ENCODE data around the gene FTMT. TPM values are rescaled to one million over a fixed set of nuclear protein-coding genes. Genes with fewer than 3 reads are reported as not detected.

FTMT gene
- total RNA-seq, 6 experiments from 2014 or later: not detected

- no peaks in the 10 kb centered on the region for H3K27me3 Mint-ChIP-seq (ENCODE audit: insufficient read depth)
- no peak overlapping the region for H3K27ac Mint-ChIP-seq
- H3K36me3 Mint-ChIP-seq (ENCODE audit: low read depth): no peaks in the 10 kb centered on the region
- no peak for TF ChIP-seq CTCF (IDR thresholded peaks at IDR 0.05)
- DNase-seq: no peak
- H3K9me3 Mint-ChIP-seq: no peaks in the 10 kb centered on the region
- H3K4me1 Mint-ChIP-seq (ENCODE audit: low read depth): no peaks in the 10 kb centered on the region
- H3K4me3 Mint-ChIP-seq: no peak overlapping the region
Observed at GRCh38 chr5:121867403-121867802, 15.7 kb downstream of the FTMT start.

GRCh38 chr5:121870489-121870888 is 18.8 kb downstream of the FTMT start:
- Mint-ChIP-seq H3K27me3 (ENCODE audit: insufficient read depth) (no peaks in the 10 kb centered on the region), H3K4me1 (ENCODE audit: low read depth) (no peaks in the 10 kb centered on the region), H3K27ac (no peak overlapping the region), H3K36me3 (ENCODE audit: low read depth) (no peaks in the 10 kb centered on the region), H3K9me3 (no peaks in the 10 kb centered on the region), H3K4me3 (no peak overlapping the region)
- no peak for TF ChIP-seq CTCF (IDR thresholded peaks at IDR 0.05)
- no peak for DNase-seq

GRCh38 chr5:121872856-121873255 is 21.2 kb downstream of the FTMT start:
- Mint-ChIP-seq H3K4me3 (no peak overlapping the region), H3K9me3 (no peaks in the 10 kb centered on the region), H3K36me3 (ENCODE audit: low read depth) (no peaks in the 10 kb centered on the region), H3K27ac (no peak overlapping the region), H3K4me1 (ENCODE audit: low read depth) (no peaks in the 10 kb centered on the region), H3K27me3 (ENCODE audit: insufficient read depth) (no peaks in the 10 kb centered on the region)
- no peak for TF ChIP-seq CTCF (IDR thresholded peaks at IDR 0.05)
- no peak for DNase-seq

- Mint-ChIP-seq H3K4me3 (no peak overlapping the region), H3K27ac (no peak overlapping the region), H3K9me3 (no peaks in the 10 kb centered on the region), H3K27me3 (ENCODE audit: insufficient read depth) (no peaks in the 10 kb centered on the region), H3K4me1 (ENCODE audit: low read depth) (no peaks in the 10 kb centered on the region), H3K36me3 (ENCODE audit: low read depth) (no peaks in the 10 kb centered on the region)
- no peak for TF ChIP-seq CTCF (IDR thresholded peaks at IDR 0.05)
- no peak for DNase-seq
Observed at GRCh38 chr5:121873409-121873808, 21.7 kb downstream of the FTMT start.

- Mint-ChIP-seq H3K36me3 (ENCODE audit: low read depth) (no peaks in the 10 kb centered on the region), H3K4me3 (no peak overlapping the region), H3K9me3 (no peaks in the 10 kb centered on the region), H3K27me3 (ENCODE audit: insufficient read depth) (no peaks in the 10 kb centered on the region), H3K27ac (no peak overlapping the region), H3K4me1 (ENCODE audit: low read depth) (no peaks in the 10 kb centered on the region)
- DNase-seq: no peak
- no peak for TF ChIP-seq CTCF (IDR thresholded peaks at IDR 0.05)
Observed at GRCh38 chr5:121885630-121886029, 33.9 kb downstream of the FTMT start.

GRCh38 chr5:121887727-121888126 is 36.0 kb downstream of the FTMT start:
- Mint-ChIP-seq H3K36me3 (ENCODE audit: low read depth) (no peaks in the 10 kb centered on the region), H3K9me3 (no peaks in the 10 kb centered on the region), H3K27ac (no peak overlapping the region), H3K4me3 (no peak overlapping the region), H3K27me3 (ENCODE audit: insufficient read depth) (no peaks in the 10 kb centered on the region), H3K4me1 (ENCODE audit: low read depth) (no peaks in the 10 kb centered on the region)
- DNase-seq: no peak
- TF ChIP-seq CTCF (IDR thresholded peaks at IDR 0.05): no peak

Data from HFFc6 (cell line).